Colonic mucosa (tissue), 4 donors: ENCODE measurements around the gene MSI2. TPM values are rescaled to one million over a fixed set of nuclear protein-coding genes. Genes with fewer than 3 reads are reported as not detected.

Experiments used
- DNase-seq: peaks from one replicate; pipeline ENCODE4 v3.0.0-alpha.2; 2020
- H3K27ac ChIP-seq: fragments of 200-600 bp; one replicate; pipeline ENCODE4 v1.8.0; 2021
- H3K27me3 ChIP-seq: fragments of 200-600 bp; one replicate; pipeline ENCODE4 v1.8.0; 2021
- H3K36me3 ChIP-seq: fragments of 200-600 bp; one replicate; pipeline ENCODE4 v1.8.0; 2021
- H3K4me1 ChIP-seq: fragments of 200-600 bp; one replicate; pipeline ENCODE4 v1.8.0; 2021; ENCODE audit warnings: mild to moderate bottlenecking
- H3K4me3 ChIP-seq: fragments of 200-600 bp; one replicate; pipeline ENCODE4 v1.8.0; 2021
- H3K9ac ChIP-seq, 2 donors: one replicate each; pipeline ENCODE4 v1.7.0; 2013; ENCODE audit warnings: control low read depth in 2 of 2, low read depth in 2 of 2, low read length in 2 of 2
- H3K9me3 ChIP-seq: fragments of 200-600 bp; one replicate; pipeline ENCODE4 v1.8.0; 2021
- intact Hi-C: fragments of 100-400 bp; cut with DNase I; formaldehyde crosslinking; loops from one replicate; pipeline ENCODE4 v1.14.1; 2022
- total RNA-seq, 2 donors: library from RNA; stranded (reverse); fragmentation: NEBNext Ultra II Directional in 1 of 2; extraction: Animal tissue kit (Norgen Biotek cat#: 25700) in 1 of 2; gene quantifications; one replicate each; pipeline ENCODE4 v1.2.1, GENCODE V29; 2021
- TF ChIP-seq, protein P1 (sequence below): fragments of 200-600 bp; IDR thresholded peaks from one replicate; pipeline ENCODE4 v1.8.0; 2022; ENCODE audit warnings: antibody characterized with exemption, mild to moderate bottlenecking
- donor health status: healthy.
- donor health status: DM: no; HTN: no; CAD: no.
- donor health status: DM: no; HTN: no; CAD: no.

Gene MSI2
- total RNA-seq, 2 donors from 2014 or later: 61.6 to 75.4 TPM

DNA sequence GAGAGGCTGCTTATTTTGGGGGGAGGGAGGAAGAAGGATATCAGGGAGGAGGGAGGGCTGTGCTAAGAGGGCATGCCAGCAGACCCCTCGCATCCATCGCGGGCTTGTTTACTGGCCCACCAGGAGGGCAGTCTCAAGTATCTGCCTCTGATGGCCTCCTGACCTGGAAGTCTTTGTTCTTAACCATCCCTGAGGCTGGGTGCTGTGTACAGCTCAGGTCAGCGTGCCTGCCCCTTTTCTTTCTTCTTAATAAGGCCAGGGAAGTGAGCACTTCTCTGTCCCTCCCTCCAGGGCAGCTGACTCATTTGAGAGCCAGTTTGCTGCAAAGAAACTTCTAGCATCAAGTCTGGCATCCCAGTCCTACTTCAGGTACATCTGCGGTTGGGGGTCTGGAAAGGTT lies 331.8 kb downstream of the MSI2 start:
- no peak overlapping the region for H3K9ac ChIP-seq
- H3K4me1 ChIP-seq: no peaks in the 10 kb centered on the region
- H3K36me3 ChIP-seq: no peaks in the 10 kb centered on the region
- H3K27me3 ChIP-seq: no peaks in the 10 kb centered on the region
- no peaks in the 10 kb centered on the region for H3K9me3 ChIP-seq
- no peak overlapping the region for H3K4me3 ChIP-seq
- TF ChIP-seq, protein P1, sequence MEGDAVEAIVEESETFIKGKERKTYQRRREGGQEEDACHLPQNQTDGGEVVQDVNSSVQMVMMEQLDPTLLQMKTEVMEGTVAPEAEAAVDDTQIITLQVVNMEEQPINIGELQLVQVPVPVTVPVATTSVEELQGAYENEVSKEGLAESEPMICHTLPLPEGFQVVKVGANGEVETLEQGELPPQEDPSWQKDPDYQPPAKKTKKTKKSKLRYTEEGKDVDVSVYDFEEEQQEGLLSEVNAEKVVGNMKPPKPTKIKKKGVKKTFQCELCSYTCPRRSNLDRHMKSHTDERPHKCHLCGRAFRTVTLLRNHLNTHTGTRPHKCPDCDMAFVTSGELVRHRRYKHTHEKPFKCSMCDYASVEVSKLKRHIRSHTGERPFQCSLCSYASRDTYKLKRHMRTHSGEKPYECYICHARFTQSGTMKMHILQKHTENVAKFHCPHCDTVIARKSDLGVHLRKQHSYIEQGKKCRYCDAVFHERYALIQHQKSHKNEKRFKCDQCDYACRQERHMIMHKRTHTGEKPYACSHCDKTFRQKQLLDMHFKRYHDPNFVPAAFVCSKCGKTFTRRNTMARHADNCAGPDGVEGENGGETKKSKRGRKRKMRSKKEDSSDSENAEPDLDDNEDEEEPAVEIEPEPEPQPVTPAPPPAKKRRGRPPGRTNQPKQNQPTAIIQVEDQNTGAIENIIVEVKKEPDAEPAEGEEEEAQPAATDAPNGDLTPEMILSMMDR: no peak
- intact Hi-C loops: no loop called here
- no peak for DNase-seq
- H3K27ac ChIP-seq: no peak overlapping the region

DNA sequence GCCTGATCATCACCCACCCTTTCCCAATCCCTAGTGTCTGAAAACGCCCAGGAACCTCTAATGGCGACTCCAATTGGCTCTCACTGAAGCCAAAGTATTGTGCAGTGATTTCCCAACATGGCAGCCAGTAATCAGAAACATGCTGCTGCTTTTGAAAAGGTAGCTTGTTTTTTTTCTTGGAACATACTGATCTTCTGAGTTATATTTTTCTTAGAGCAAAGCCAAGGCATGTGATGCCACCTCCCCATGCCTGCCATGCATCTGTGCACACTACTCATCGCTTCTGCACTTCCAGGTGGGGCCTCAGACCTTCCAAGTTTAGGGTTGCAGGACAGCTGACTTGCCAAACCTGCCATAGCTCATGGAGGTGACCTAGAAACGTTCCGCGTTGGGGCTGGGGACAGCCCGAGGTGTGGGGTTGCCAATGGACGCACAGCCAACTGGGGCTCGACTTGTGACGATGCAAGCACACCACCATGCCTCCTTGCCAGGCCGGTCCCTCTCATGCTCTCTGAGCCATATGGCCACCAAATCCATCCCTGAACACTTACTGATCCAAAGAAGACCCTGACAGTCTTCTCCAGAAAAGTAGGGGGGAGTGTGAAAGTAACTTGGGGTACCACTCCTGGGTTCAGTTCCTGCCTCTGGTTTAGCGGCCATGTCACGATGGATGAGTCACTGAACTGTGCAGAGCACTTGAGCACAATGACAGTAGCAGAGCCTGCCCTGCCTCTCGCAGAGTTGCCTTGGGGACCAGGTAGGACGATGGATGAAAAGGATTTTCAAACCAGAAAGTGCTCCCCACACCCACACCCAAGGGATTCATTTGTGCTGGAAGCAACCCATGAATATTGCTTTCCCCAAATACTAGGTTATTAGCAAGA lies 333.1 kb downstream of the MSI2 start:
- TF ChIP-seq, protein P1: no peak
- DNase-seq: no peak
- no peaks in the 10 kb centered on the region for H3K27me3 ChIP-seq
- no peak overlapping the region for H3K4me3 ChIP-seq
- H3K9me3 ChIP-seq: no peaks in the 10 kb centered on the region
- no peak overlapping the region for H3K27ac ChIP-seq
- H3K4me1 ChIP-seq: no peaks in the 10 kb centered on the region
- H3K9ac ChIP-seq: no peak overlapping the region
- no peaks in the 10 kb centered on the region for H3K36me3 ChIP-seq
- intact Hi-C loops: loop anchor here (10.0 kb wide), 1 partner anchor 145 kb away; no protein-coding TSS in a partner anchor

DNA sequence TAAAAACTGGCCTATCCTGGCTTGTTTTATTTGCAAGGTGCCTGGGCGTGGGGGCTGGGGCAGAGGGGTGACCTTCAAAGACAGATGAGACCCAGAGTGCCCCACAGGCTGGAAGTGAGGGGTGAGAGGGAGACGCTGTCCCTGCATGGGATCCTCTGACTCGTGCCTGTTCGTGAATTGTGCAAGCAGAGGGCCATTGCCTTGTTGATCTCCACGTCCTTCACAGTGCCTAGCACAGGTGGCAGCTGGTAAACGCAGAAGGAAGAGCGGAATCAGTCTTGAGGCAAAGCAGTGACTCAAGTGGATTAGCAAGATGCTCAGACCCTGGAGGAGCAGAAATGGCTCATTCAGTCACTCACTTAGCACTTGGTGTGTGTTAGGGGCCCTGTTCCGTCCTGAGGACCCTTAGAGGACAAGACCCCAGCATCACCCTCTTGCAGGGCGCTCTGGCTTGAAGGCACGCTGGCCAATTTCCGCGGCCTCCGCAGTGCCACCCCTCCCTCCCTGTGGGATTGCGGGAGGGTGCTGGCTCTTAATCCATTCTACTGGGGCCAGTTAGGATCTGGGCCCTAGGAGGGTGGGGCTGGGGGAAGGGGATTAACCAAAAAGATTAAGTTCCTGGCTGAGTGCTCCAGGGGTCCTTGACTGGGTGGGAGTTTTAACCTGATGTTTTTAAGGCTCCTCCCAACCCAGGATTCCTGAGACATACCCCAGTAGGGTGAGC lies 337.6 kb downstream of the MSI2 start:
- Histone ChIP-seq H3K9me3 (no peaks in the 10 kb centered on the region), H3K27ac (no peak overlapping the region), H3K9ac (no peak overlapping the region), H3K4me1 (no peaks in the 10 kb centered on the region), H3K4me3 (no peak overlapping the region), H3K27me3 (no peaks in the 10 kb centered on the region), H3K36me3 (no peaks in the 10 kb centered on the region)
- TF ChIP-seq, protein P1: no peak
- DNase-seq: no peak
- intact Hi-C loops: loop anchor here (10.0 kb wide), 1 partner anchor 149 kb away; no protein-coding TSS in a partner anchor

DNA sequence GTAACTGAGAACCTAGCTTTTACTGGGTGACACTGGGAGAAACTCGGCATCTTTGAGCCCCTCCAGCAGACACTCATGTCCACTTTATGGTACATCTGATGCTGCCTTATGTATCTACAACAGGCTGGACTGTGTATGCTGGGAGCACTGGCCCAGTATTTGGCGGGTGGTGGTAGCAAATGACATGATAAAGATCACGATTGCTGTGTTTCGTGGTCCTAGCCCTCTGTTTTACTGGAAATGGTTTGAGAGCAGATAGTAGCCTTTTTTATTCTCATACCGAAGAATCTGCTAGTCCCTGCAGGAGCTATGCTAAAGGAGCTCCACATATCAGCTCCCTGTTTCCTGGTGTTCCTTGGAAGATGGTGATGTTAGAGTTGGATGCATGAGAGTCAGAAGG lies 338.4 kb downstream of the MSI2 start:
- TF ChIP-seq, protein P1: no peak
- DNase-seq: no peak
- H3K9ac ChIP-seq: no peak overlapping the region
- no peaks in the 10 kb centered on the region for H3K4me1 ChIP-seq
- no peak overlapping the region for H3K27ac ChIP-seq
- no peaks in the 10 kb centered on the region for H3K9me3 ChIP-seq
- H3K36me3 ChIP-seq: no peaks in the 10 kb centered on the region
- no peak overlapping the region for H3K4me3 ChIP-seq
- H3K27me3 ChIP-seq: no peaks in the 10 kb centered on the region
- intact Hi-C loops: loop anchor here (5.0 to 10.0 kb wide), 2 partner anchors 78 to 150 kb away; no protein-coding TSS in a partner anchor

DNA sequence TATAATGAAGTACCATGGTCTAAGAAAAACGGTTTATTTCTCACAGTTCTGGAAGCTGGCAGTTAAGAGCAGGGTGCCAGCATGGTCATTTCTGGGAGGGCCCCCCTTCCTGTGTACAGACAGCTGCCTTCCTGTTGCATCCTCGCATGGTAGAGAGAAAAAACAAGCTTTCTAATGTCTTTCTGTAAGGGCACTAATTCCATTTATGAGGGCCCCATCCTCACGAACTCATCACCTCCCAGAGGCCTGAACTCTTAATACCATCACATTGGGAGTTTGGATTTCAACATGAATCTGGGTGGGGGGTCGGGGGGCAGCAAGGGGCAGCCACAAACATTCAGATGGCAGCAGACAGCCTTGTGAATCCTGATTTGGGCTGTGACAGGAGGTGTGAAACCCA lies 339.1 kb downstream of the MSI2 start:
- DNase-seq: no peak
- Histone ChIP-seq H3K9ac (no peak overlapping the region), H3K4me3 (no peak overlapping the region), H3K27me3 (no peaks in the 10 kb centered on the region), H3K36me3 (no peaks in the 10 kb centered on the region), H3K4me1 (no peaks in the 10 kb centered on the region), H3K27ac (no peak overlapping the region), H3K9me3 (no peaks in the 10 kb centered on the region)
- intact Hi-C loops: loop anchor here (5.0 to 10.0 kb wide), 2 partner anchors 77 to 151 kb away; no protein-coding TSS in a partner anchor
- TF ChIP-seq, protein P1: no peak
